HEK293 (cell line): ENCODE results near the gene HS3ST6.

Source experiments
- BCL11A ChIP-seq: fragments of 450-650 bp; formaldehyde crosslinking; IDR thresholded peaks from 2 replicates; pipeline ENCODE4 v1.5.1; 2016; ENCODE audit warnings: low read depth, missing biosample characterization, missing genetic modification characterization
- HOXC10 ChIP-seq: sonication (generic); formaldehyde crosslinking; IDR thresholded peaks from 2 replicates; pipeline ENCODE4 v1.8.1; 2023; ENCODE audit warnings: mild to moderate bottlenecking, missing genetic modification reagents
- KLF10 ChIP-seq: fragments of 450-650 bp; IDR thresholded peaks from 2 replicates; pipeline ENCODE4 v1.5.1; 2018; ENCODE audit warnings: missing biosample characterization, mild to moderate bottlenecking, missing genetic modification characterization
- SP7 ChIP-seq: fragments of 450-650 bp; formaldehyde crosslinking; IDR thresholded peaks from 2 replicates; pipeline ENCODE4 v1.5.1; 2016; ENCODE audit warnings: missing biosample characterization, missing genetic modification characterization
- TRIM28 ChIP-seq: IDR thresholded peaks from 2 replicates; pipeline ENCODE4 v1.6.1; 2011; ENCODE audit warnings: low read length, control low read depth, borderline replicate concordance
- WT1 ChIP-seq: fragments of 450-650 bp; formaldehyde crosslinking; IDR thresholded peaks from 2 replicates; pipeline ENCODE4 v1.5.1; 2016; ENCODE audit warnings: missing biosample characterization, missing genetic modification characterization
- ZFP3 ChIP-seq: fragments of 450-650 bp; formaldehyde crosslinking; IDR thresholded peaks from 2 replicates; pipeline ENCODE4 v1.5.1; 2016; ENCODE audit warnings: low read depth, missing biosample characterization, missing genetic modification characterization
- ZFP37 ChIP-seq: fragments of 450-650 bp; formaldehyde crosslinking; IDR thresholded peaks from 2 replicates; pipeline ENCODE4 v1.5.1; 2016; ENCODE audit warnings: missing biosample characterization, missing genetic modification characterization
- ZNF155 ChIP-seq: fragments of 450-650 bp; formaldehyde crosslinking; IDR thresholded peaks from 2 replicates; pipeline ENCODE4 v1.5.1; 2016; ENCODE audit warnings: missing biosample characterization, missing genetic modification characterization
- ZNF175 ChIP-seq: fragments of 450-650 bp; formaldehyde crosslinking; IDR thresholded peaks from 2 replicates; pipeline ENCODE4 v1.5.1; 2016; ENCODE audit warnings: missing biosample characterization, missing genetic modification characterization
- ZNF214 ChIP-seq: fragments of 450-650 bp; formaldehyde crosslinking; IDR thresholded peaks from 2 replicates; pipeline ENCODE4 v1.5.1; 2017; ENCODE audit warnings: missing biosample characterization, mild to moderate bottlenecking, missing genetic modification characterization, borderline replicate concordance
- ZNF223 ChIP-seq: fragments of 450-650 bp; formaldehyde crosslinking; IDR thresholded peaks from 2 replicates; pipeline ENCODE4 v1.5.1; 2016; ENCODE audit warnings: missing biosample characterization, missing genetic modification characterization
- ZNF324 ChIP-seq: fragments of 450-650 bp; formaldehyde crosslinking; IDR thresholded peaks from 2 replicates; pipeline ENCODE4 v1.5.1; 2016; ENCODE audit warnings: missing biosample characterization, missing genetic modification characterization
- ZNF350 ChIP-seq: fragments of 450-650 bp; formaldehyde crosslinking; IDR thresholded peaks from 2 replicates; pipeline ENCODE4 v1.5.0; 2017; ENCODE audit warnings: missing biosample characterization, mild to moderate bottlenecking, missing genetic modification characterization
- ZNF423 ChIP-seq: fragments of 450-650 bp; formaldehyde crosslinking; IDR thresholded peaks from 2 replicates; pipeline ENCODE4 v1.5.1; 2016; ENCODE audit warnings: missing biosample characterization, missing genetic modification characterization
- ZNF433 ChIP-seq: fragments of 450-650 bp; formaldehyde crosslinking; IDR thresholded peaks from 2 replicates; pipeline ENCODE4 v1.5.1; 2016; ENCODE audit warnings: missing biosample characterization, missing genetic modification characterization, low read depth
- ZNF530 ChIP-seq: fragments of 450-650 bp; formaldehyde crosslinking; IDR thresholded peaks from 2 replicates; pipeline ENCODE4 v1.5.1; 2016; ENCODE audit warnings: low read depth, missing biosample characterization, missing genetic modification characterization
- ZNF548 ChIP-seq: fragments of 450-650 bp; formaldehyde crosslinking; IDR thresholded peaks from 2 replicates; pipeline ENCODE4 v1.5.1; 2016; ENCODE audit warnings: missing biosample characterization, missing genetic modification characterization
- ZNF624 ChIP-seq: fragments of 450-650 bp; formaldehyde crosslinking; IDR thresholded peaks from 2 replicates; pipeline ENCODE4 v1.5.1; 2017; ENCODE audit warnings: missing biosample characterization, missing genetic modification characterization
- ZNF677 ChIP-seq: fragments of 450-650 bp; IDR thresholded peaks from 2 replicates; pipeline ENCODE4 v1.5.0; 2018; ENCODE audit warnings: missing biosample characterization, mild to moderate bottlenecking, missing genetic modification characterization, moderate library complexity
- TF ChIP-seq, protein P1 (sequence below): fragments of 450-650 bp; formaldehyde crosslinking; IDR thresholded peaks from 2 replicates; pipeline ENCODE4 v1.5.1; 2016; ENCODE audit warnings: missing biosample characterization, missing genetic modification characterization
- TF ChIP-seq, protein P2 (sequence below): fragments of 450-650 bp; formaldehyde crosslinking; optimal IDR thresholded peaks from 2 replicates; pipeline ENCODE3; 2016; ENCODE audit warnings: missing biosample characterization, mild to moderate bottlenecking, missing genetic modification characterization
- TF ChIP-seq, protein P3 (sequence below): fragments of 450-650 bp; formaldehyde crosslinking; IDR thresholded peaks from 2 replicates; pipeline ENCODE4 v1.5.1; 2016; ENCODE audit warnings: missing biosample characterization, missing genetic modification characterization
- TF ChIP-seq, protein P4 (sequence below): fragments of 450-650 bp; formaldehyde crosslinking; IDR thresholded peaks from 2 replicates; pipeline ENCODE4 v1.5.1; 2016; ENCODE audit warnings: missing biosample characterization, missing genetic modification characterization, low read depth
- TF ChIP-seq, protein P5 (sequence below): fragments of 450-650 bp; formaldehyde crosslinking; IDR thresholded peaks from 2 replicates; pipeline ENCODE4 v1.5.1; 2016; ENCODE audit warnings: missing biosample characterization, missing genetic modification characterization
- TF ChIP-seq, protein P6 (sequence below): fragments of 450-650 bp; formaldehyde crosslinking; IDR thresholded peaks from 2 replicates; pipeline ENCODE4 v1.5.1; 2016; ENCODE audit warnings: missing biosample characterization, missing genetic modification characterization

HS3ST6 gene

DNA sequence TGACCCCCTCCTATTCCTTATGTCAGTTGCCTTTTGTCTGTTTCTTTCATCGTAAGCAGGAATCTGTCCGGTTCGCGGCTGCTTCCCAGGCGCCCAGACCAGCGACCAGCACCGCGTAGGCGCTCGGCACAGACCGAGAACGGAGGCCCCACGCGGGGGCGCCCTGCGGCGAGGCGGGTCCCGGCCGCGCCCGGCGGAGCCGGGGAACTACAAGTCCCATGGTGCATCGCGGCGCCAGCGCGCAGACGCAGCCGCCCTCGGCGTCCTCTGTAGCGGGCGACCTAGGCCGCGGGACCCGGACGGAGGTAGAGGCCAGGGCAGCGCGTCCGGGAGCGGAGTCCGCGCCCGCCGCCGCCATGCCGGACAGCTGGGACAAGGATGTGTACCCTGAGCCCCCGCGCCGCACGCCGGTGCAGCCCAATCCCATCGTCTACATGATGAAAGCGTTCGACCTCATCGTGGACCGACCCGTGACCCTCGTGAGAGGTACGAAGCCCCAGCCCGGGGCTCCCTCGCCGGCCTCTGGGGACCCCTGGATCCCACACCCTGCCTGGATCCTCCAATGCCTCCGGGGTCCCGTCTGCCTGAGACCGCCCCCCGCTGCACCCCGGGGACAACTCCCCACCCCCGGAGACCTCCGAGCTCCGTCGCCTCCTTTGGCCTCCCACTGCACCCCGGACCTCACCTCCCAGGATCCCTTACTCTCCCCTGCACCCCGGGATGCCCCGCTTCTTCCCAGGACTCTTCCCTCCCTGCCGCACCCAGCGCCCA, 41.2 kb upstream of the HS3ST6 start, which contains the start of gene NDUFB10 (continued):
- TF ChIP-seq, protein P1, sequence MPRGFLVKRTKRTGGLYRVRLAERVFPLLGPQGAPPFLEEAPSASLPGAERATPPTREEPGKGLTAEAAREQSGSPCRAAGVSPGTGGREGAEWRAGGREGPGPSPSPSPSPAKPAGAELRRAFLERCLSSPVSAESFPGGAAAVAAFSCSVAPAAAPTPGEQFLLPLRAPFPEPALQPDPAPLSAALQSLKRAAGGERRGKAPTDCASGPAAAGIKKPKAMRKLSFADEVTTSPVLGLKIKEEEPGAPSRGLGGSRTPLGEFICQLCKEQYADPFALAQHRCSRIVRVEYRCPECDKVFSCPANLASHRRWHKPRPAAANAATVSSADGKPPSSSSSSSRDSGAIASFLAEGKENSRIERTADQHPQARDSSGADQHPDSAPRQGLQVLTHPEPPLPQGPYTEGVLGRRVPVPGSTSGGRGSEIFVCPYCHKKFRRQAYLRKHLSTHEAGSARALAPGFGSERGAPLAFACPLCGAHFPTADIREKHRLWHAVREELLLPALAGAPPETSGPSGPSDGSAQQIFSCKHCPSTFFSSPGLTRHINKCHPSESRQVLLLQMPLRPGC (tag by site-specific recombination): no peak
- TF ChIP-seq ZNF548 (tag by site-specific recombination): no peak
- TF ChIP-seq TRIM28: peak; percentile 73; the same call in 1 of the 2 replicates
- TF ChIP-seq ZFP37 (tag by site-specific recombination): 0 out of 2 replicates have a peak, but pooled peaks have one; percentile 43
- TF ChIP-seq ZNF433 (tag by site-specific recombination): no peak
- TF ChIP-seq BCL11A: peak; percentile 45; the same call in 1 of the 2 replicates
- TF ChIP-seq, protein P2, sequence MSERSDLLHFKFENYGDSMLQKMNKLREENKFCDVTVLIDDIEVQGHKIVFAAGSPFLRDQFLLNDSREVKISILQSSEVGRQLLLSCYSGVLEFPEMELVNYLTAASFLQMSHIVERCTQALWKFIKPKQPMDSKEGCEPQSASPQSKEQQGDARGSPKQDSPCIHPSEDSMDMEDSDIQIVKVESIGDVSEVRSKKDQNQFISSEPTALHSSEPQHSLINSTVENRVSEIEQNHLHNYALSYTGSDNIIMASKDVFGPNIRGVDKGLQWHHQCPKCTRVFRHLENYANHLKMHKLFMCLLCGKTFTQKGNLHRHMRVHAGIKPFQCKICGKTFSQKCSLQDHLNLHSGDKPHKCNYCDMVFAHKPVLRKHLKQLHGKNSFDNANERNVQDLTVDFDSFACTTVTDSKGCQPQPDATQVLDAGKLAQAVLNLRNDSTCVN: peak; percentile 92
- 0 out of 2 replicates have a peak, but pooled peaks have one; percentile 70 for TF ChIP-seq SP7 (tag by site-specific recombination)
- TF ChIP-seq, protein P3, sequence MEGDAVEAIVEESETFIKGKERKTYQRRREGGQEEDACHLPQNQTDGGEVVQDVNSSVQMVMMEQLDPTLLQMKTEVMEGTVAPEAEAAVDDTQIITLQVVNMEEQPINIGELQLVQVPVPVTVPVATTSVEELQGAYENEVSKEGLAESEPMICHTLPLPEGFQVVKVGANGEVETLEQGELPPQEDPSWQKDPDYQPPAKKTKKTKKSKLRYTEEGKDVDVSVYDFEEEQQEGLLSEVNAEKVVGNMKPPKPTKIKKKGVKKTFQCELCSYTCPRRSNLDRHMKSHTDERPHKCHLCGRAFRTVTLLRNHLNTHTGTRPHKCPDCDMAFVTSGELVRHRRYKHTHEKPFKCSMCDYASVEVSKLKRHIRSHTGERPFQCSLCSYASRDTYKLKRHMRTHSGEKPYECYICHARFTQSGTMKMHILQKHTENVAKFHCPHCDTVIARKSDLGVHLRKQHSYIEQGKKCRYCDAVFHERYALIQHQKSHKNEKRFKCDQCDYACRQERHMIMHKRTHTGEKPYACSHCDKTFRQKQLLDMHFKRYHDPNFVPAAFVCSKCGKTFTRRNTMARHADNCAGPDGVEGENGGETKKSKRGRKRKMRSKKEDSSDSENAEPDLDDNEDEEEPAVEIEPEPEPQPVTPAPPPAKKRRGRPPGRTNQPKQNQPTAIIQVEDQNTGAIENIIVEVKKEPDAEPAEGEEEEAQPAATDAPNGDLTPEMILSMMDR (tag by site-specific recombination): peak; percentile 80
- TF ChIP-seq ZNF223 (tag by site-specific recombination): no peak
- TF ChIP-seq, protein P4, sequence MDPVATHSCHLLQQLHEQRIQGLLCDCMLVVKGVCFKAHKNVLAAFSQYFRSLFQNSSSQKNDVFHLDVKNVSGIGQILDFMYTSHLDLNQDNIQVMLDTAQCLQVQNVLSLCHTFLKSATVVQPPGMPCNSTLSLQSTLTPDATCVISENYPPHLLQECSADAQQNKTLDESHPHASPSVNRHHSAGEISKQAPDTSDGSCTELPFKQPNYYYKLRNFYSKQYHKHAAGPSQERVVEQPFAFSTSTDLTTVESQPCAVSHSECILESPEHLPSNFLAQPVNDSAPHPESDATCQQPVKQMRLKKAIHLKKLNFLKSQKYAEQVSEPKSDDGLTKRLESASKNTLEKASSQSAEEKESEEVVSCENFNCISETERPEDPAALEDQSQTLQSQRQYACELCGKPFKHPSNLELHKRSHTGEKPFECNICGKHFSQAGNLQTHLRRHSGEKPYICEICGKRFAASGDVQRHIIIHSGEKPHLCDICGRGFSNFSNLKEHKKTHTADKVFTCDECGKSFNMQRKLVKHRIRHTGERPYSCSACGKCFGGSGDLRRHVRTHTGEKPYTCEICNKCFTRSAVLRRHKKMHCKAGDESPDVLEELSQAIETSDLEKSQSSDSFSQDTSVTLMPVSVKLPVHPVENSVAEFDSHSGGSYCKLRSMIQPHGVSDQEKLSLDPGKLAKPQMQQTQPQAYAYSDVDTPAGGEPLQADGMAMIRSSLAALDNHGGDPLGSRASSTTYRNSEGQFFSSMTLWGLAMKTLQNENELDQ (tag by site-specific recombination): no peak
- no peak for TF ChIP-seq ZNF324 (tag by site-specific recombination)
- no peak for TF ChIP-seq ZNF175
- no peak for TF ChIP-seq ZNF350
- TF ChIP-seq ZNF155: no peak
- 0 out of 2 replicates have a peak, but pooled peaks have one; percentile 38 for TF ChIP-seq ZNF423 (tag by site-specific recombination)
- no peak for TF ChIP-seq ZNF677 (tag by site-specific recombination)
- TF ChIP-seq, protein P5, sequence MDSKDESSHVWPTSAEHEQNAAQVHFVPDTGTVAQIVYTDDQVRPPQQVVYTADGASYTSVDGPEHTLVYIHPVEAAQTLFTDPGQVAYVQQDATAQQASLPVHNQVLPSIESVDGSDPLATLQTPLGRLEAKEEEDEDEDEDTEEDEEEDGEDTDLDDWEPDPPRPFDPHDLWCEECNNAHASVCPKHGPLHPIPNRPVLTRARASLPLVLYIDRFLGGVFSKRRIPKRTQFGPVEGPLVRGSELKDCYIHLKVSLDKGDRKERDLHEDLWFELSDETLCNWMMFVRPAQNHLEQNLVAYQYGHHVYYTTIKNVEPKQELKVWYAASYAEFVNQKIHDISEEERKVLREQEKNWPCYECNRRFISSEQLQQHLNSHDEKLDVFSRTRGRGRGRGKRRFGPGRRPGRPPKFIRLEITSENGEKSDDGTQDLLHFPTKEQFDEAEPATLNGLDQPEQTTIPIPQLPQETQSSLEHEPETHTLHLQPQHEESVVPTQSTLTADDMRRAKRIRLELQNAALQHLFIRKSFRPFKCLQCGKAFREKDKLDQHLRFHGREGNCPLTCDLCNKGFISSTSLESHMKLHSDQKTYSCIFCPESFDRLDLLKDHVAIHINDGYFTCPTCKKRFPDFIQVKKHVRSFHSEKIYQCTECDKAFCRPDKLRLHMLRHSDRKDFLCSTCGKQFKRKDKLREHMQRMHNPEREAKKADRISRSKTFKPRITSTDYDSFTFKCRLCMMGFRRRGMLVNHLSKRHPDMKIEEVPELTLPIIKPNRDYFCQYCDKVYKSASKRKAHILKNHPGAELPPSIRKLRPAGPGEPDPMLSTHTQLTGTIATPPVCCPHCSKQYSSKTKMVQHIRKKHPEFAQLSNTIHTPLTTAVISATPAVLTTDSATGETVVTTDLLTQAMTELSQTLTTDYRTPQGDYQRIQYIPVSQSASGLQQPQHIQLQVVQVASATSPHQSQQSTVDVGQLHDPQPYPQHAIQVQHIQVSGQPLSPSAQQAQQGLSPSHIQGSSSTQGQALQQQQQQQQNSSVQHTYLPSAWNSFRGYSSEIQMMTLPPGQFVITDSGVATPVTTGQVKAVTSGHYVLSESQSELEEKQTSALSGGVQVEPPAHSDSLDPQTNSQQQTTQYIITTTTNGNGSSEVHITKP (tag by site-specific recombination): no peak
- TF ChIP-seq KLF10 (tag by site-specific recombination): peak; percentile 77
- no peak for TF ChIP-seq ZFP3
- no peak for TF ChIP-seq HOXC10
- TF ChIP-seq, protein P6, sequence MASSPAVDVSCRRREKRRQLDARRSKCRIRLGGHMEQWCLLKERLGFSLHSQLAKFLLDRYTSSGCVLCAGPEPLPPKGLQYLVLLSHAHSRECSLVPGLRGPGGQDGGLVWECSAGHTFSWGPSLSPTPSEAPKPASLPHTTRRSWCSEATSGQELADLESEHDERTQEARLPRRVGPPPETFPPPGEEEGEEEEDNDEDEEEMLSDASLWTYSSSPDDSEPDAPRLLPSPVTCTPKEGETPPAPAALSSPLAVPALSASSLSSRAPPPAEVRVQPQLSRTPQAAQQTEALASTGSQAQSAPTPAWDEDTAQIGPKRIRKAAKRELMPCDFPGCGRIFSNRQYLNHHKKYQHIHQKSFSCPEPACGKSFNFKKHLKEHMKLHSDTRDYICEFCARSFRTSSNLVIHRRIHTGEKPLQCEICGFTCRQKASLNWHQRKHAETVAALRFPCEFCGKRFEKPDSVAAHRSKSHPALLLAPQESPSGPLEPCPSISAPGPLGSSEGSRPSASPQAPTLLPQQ (tag by site-specific recombination): peak; percentile 73; the same call in 1 of the 2 replicates
- no peak for TF ChIP-seq ZNF214 (tag by site-specific recombination)
- TF ChIP-seq WT1 (tag by site-specific recombination): no peak
- no peak for TF ChIP-seq ZNF624 (tag by site-specific recombination)
- no peak for TF ChIP-seq ZNF530 (tag by site-specific recombination)
